GM23338 (cell line): ENCODE results near the gene AOPEP. TPM values are rescaled to one million over a fixed set of nuclear protein-coding genes. Genes with fewer than 3 reads are reported as not detected.

Source experiments
- ATAC-seq: fragments of 200-7000 bp; cut with Tn5 transposase; 3 replicates; pipeline ENCODE4 v1.9.1; 2020
- DNase-seq: peaks from one replicate; pipeline ENCODE4 v3.0.0-alpha.2; 2015; ENCODE audit warnings: low spot score
- H2AFZ ChIP-seq: fragments of 200-600 bp; sonication (generic); 2 replicates; pipeline ENCODE4 v1.8.0; 2016; ENCODE audit warnings: antibody characterized with exemption, mild to moderate bottlenecking, moderate library complexity
- H3F3A ChIP-seq: fragments of 200-600 bp; sonication (generic); replicated peaks from 2 replicates; pipeline ENCODE4 v1.8.0; 2017; ENCODE audit warnings: antibody characterized with exemption, mixed run types, low read depth
- H3K27ac ChIP-seq: fragments of 200-600 bp; sonication (generic); 2 replicates; pipeline ENCODE4 v1.6.1; 2016; ENCODE audit warnings: low read depth
- H3K27me3 ChIP-seq: fragments of 200-600 bp; sonication (generic); 2 replicates; pipeline ENCODE4 v1.8.0; 2016; ENCODE audit warnings: mild to moderate bottlenecking, mixed run types, moderate library complexity; ENCODE audit not compliant: insufficient read depth
- H3K36me3 ChIP-seq: fragments of 200-600 bp; sonication (generic); 2 replicates; pipeline ENCODE4 v1.8.0; 2016; ENCODE audit warnings: mild to moderate bottlenecking; ENCODE audit not compliant: insufficient read depth
- H3K4me1 ChIP-seq: fragments of 200-600 bp; sonication (generic); 2 replicates; pipeline ENCODE4 v1.8.0; 2016; ENCODE audit warnings: mild to moderate bottlenecking, moderate library complexity; ENCODE audit not compliant: insufficient read depth
- H3K4me2 ChIP-seq: fragments of 200-600 bp; sonication (generic); 2 replicates; pipeline ENCODE4 v1.7.1; 2017; ENCODE audit warnings: mixed run types
- H3K4me3 ChIP-seq: fragments of 200-600 bp; sonication (generic); 2 replicates; pipeline ENCODE4 v1.6.1; 2016; ENCODE audit warnings: mixed run types
- H3K79me2 ChIP-seq: fragments of 200-600 bp; sonication (generic); replicated peaks from 2 replicates; pipeline ENCODE4 v1.8.0; 2017; ENCODE audit warnings: mild to moderate bottlenecking; ENCODE audit not compliant: insufficient read depth
- H3K9me2 ChIP-seq: fragments of 200-600 bp; sonication (generic); 2 replicates; pipeline ENCODE4 v1.8.0; 2017; ENCODE audit not compliant: insufficient read depth
- H4K20me1 ChIP-seq: fragments of 200-600 bp; sonication (generic); replicated peaks from 2 replicates; pipeline ENCODE4 v1.8.0; 2017; ENCODE audit warnings: mild to moderate bottlenecking; ENCODE audit not compliant: insufficient read depth
- H3K27ac Mint-ChIP-seq: 2 replicates; pipeline ENCODE4 v1.8.0; 2020; ENCODE audit warnings: inconsistent platforms, mild to moderate bottlenecking, moderate library complexity, mixed read lengths
- H3K27me3 Mint-ChIP-seq: 3 replicates; pipeline ENCODE4 v1.8.0; 2022; ENCODE audit warnings: low read depth, mild to moderate bottlenecking, moderate library complexity, mixed read lengths, inconsistent platforms; ENCODE audit not compliant: insufficient read depth, poor library complexity
- H3K36me3 Mint-ChIP-seq: 3 replicates; pipeline ENCODE4 v1.8.0; 2021; ENCODE audit warnings: low read depth, mild to moderate bottlenecking, inconsistent platforms, moderate library complexity, mixed read lengths
- H3K4me1 Mint-ChIP-seq: 3 replicates; pipeline ENCODE4 v1.8.0; 2020; ENCODE audit warnings: mild to moderate bottlenecking, inconsistent platforms, mixed read lengths
- H3K4me3 Mint-ChIP-seq: 3 replicates; pipeline ENCODE4 v1.8.0; 2021; ENCODE audit warnings: moderate library complexity, mild to moderate bottlenecking, inconsistent platforms, mixed read lengths
- H3K9me3 Mint-ChIP-seq: 3 replicates; pipeline ENCODE4 v1.8.0; 2020; ENCODE audit warnings: moderate library complexity, mild to moderate bottlenecking, inconsistent platforms, mixed read lengths
- EZH2 ChIP-seq: fragments of 200-600 bp; sonication (generic); IDR thresholded peaks from one replicate; pipeline ENCODE4 v1.8.0; 2017; ENCODE audit warnings: antibody characterized with exemption, mild to moderate bottlenecking, low read depth; ENCODE audit not compliant: unreplicated experiment
- EZH2phosphoT487 ChIP-seq: fragments of 200-600 bp; sonication (generic); IDR thresholded peaks from one replicate; pipeline ENCODE4 v1.8.1; 2018; ENCODE audit warnings: antibody characterized with exemption; ENCODE audit not compliant: unreplicated experiment
- NANOG ChIP-seq: IDR thresholded peaks from 2 replicates; pipeline ENCODE4 v1.6.1; 2016; ENCODE audit warnings: antibody characterized with exemption, borderline replicate concordance
- POLR2AphosphoS5 ChIP-seq: IDR thresholded peaks from 2 replicates; pipeline ENCODE4 v1.6.1; 2016; ENCODE audit warnings: antibody characterized with exemption, low read depth
- STAT1 ChIP-seq: IDR thresholded peaks from one replicate; pipeline ENCODE4 v1.6.1; 2016; ENCODE audit warnings: antibody characterized with exemption; ENCODE audit not compliant: unreplicated experiment
- ZNF331 ChIP-seq: fragments of 250-450 bp; sonication (Bioruptor Pico); IDR thresholded peaks from 2 replicates; pipeline ENCODE4 v1.5.0; 2020; ENCODE audit warnings: low read depth, mild to moderate bottlenecking, moderate library complexity
- polyA plus RNA-seq: library from polyadenylated mRNA; unstranded; fragments of >200 nt; fragmentation: Nextera tagmentation; extraction: Ambion mirVana; gene quantifications from 2 replicates; pipeline ENCODE4 v1.2.1, GENCODE V29; 2016
- total RNA-seq: library from RNA; depleted of rRNA; stranded (reverse); fragments of >200 nt; shearing (Covaris generic); gene quantifications from 2 replicates; pipeline ENCODE4 v1.2.3, GENCODE V29; 2014
- TF ChIP-seq, protein P1 (sequence below): fragments of 250-450 bp; sonication (Bioruptor Pico); IDR thresholded peaks from 2 replicates; pipeline ENCODE4 v1.5.0; 2020; ENCODE audit warnings: mild to moderate bottlenecking, moderate library complexity
- TF ChIP-seq, protein P2 (sequence below): IDR thresholded peaks from one replicate; pipeline ENCODE4 v1.6.1; 2018; ENCODE audit warnings: antibody characterized with exemption; ENCODE audit not compliant: unreplicated experiment
- TF ChIP-seq, protein P3 (sequence below), 2 experiments: fragments of 200-600 bp in 1 of 2; sonication (generic) in 1 of 2; conservative IDR thresholded peaks; 2 replicates each; pipeline versions ENCODE4 v1.5.1 to v1.6.1; 2016 to 2017; ENCODE audit warnings: antibody characterized with exemption in 2 of 2, low read depth in 2 of 2, mild to moderate bottlenecking in 2 of 2, moderate library complexity in 1 of 2

AOPEP gene
- total and polyA plus RNA-seq, 2 experiments from 2014 or later = 7.0 to 16.5 TPM

DNA sequence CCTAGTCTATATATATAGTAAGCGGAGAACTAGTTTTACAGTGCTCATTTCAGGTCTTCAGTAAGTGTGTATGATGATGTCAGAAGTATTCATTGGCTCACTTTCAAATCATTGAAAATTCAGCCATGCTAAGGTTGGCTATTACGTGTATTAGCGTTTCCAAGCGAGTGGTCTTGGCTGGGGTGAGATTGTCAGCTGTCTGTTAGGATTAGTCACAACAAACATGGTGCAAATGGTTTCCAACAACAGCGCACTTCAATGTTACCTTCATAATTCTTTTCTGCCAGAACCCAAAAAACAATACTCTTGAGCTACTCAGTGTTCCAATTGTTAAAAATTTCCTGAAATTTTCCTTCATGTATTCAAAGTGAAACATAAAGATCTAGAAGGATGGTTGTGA is 283.0 kb downstream of the AOPEP start:
- Histone ChIP-seq H3K4me3 (no peak overlapping the region), H3K27me3 (peaks cover 20% of the 10 kb centered on the region), H2AFZ (no peak overlapping the region), H3F3A (no peaks in the 10 kb centered on the region), H3K4me1 (no peaks in the 10 kb centered on the region), H3K4me2 (no peak overlapping the region), H3K36me3 (no peaks in the 10 kb centered on the region), H4K20me1 (no peaks in the 10 kb centered on the region), H3K79me2 (no peaks in the 10 kb centered on the region), H3K9me2 (no peaks in the 10 kb centered on the region), H3K27ac (no peak overlapping the region)
- TF ChIP-seq EZH2phosphoT487 = no peak
- TF ChIP-seq EZH2 = no peak
- TF ChIP-seq, protein P1, sequence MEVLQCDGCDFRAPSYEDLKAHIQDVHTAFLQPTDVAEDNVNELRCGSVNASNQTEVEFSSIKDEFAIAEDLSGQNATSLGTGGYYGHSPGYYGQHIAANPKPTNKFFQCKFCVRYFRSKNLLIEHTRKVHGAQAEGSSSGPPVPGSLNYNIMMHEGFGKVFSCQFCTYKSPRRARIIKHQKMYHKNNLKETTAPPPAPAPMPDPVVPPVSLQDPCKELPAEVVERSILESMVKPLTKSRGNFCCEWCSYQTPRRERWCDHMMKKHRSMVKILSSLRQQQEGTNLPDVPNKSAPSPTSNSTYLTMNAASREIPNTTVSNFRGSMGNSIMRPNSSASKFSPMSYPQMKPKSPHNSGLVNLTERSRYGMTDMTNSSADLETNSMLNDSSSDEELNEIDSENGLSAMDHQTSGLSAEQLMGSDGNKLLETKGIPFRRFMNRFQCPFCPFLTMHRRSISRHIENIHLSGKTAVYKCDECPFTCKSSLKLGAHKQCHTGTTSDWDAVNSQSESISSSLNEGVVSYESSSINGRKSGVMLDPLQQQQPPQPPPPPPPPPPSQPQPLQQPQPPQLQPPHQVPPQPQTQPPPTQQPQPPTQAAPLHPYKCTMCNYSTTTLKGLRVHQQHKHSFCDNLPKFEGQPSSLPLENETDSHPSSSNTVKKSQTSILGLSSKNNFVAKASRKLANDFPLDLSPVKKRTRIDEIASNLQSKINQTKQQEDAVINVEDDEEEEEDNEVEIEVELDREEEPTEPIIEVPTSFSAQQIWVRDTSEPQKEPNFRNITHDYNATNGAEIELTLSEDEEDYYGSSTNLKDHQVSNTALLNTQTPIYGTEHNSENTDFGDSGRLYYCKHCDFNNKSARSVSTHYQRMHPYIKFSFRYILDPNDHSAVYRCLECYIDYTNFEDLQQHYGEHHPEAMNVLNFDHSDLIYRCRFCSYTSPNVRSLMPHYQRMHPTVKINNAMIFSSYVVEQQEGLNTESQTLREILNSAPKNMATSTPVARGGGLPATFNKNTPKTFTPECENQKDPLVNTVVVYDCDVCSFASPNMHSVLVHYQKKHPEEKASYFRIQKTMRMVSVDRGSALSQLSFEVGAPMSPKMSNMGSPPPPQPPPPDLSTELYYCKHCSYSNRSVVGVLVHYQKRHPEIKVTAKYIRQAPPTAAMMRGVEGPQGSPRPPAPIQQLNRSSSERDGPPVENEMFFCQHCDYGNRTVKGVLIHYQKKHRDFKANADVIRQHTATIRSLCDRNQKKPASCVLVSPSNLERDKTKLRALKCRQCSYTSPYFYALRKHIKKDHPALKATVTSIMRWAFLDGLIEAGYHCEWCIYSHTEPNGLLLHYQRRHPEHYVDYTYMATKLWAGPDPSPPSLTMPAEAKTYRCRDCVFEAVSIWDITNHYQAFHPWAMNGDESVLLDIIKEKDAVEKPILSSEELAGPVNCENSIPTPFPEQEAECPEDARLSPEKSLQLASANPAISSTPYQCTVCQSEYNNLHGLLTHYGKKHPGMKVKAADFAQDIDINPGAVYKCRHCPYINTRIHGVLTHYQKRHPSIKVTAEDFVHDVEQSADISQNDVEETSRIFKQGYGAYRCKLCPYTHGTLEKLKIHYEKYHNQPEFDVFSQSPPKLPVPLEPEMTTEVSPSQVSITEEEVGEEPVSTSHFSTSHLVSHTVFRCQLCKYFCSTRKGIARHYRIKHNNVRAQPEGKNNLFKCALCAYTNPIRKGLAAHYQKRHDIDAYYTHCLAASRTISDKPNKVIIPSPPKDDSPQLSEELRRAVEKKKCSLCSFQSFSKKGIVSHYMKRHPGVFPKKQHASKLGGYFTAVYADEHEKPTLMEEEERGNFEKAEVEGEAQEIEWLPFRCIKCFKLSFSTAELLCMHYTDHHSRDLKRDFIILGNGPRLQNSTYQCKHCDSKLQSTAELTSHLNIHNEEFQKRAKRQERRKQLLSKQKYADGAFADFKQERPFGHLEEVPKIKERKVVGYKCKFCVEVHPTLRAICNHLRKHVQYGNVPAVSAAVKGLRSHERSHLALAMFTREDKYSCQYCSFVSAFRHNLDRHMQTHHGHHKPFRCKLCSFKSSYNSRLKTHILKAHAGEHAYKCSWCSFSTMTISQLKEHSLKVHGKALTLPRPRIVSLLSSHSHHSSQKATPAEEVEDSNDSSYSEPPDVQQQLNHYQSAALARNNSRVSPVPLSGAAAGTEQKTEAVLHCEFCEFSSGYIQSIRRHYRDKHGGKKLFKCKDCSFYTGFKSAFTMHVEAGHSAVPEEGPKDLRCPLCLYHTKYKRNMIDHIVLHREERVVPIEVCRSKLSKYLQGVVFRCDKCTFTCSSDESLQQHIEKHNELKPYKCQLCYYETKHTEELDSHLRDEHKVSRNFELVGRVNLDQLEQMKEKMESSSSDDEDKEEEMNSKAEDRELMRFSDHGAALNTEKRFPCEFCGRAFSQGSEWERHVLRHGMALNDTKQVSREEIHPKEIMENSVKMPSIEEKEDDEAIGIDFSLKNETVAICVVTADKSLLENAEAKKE (CRISPR knock-in tag) = no peak
- no peak overlapping the region for H3K27ac Mint-ChIP-seq
- ATAC-seq = no peak
- no peaks in the 10 kb centered on the region for H3K9me3 Mint-ChIP-seq
- no peak overlapping the region for H3K4me3 Mint-ChIP-seq
- no peak for DNase-seq
- H3K27me3 Mint-ChIP-seq = peaks cover 13% of the 10 kb centered on the region
- peaks cover 6% of the 10 kb centered on the region; the same call in 2 of the 3 replicates for H3K4me1 Mint-ChIP-seq
- H3K36me3 Mint-ChIP-seq = no peaks in the 10 kb centered on the region

DNA sequence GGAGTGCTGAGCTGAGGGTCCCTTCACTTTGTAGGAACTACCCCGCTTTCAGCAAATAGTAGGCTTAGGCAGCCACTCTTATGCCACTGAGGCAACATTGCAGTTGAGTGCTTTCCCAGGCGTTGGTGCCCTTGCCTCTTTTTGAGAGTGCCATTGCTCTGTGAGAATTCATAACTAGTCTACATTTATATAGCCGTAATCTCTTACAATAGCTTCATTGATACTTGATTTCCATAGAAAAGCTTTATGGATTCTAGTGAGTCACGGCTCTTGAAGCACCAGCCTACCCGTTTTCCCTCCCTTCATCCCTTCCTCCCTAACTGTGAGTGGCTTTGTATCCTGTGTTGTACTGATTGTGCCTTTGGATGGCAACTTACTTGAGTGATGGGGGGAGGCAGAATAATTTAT is 283.9 kb downstream of the AOPEP start:
- Histone ChIP-seq H3F3A (no peaks in the 10 kb centered on the region), H3K27ac (no peak overlapping the region), H3K79me2 (no peaks in the 10 kb centered on the region), H3K27me3 (peaks cover 17% of the 10 kb centered on the region), H3K4me2 (no peak overlapping the region), H3K36me3 (0 out of 2 replicates have a peak, but pooled peaks cover 3% of the 10 kb centered on the region), H3K9me2 (no peaks in the 10 kb centered on the region), H4K20me1 (no peaks in the 10 kb centered on the region), H2AFZ (no peak overlapping the region), H3K4me1 (no peaks in the 10 kb centered on the region), H3K4me3 (no peak overlapping the region)
- ATAC-seq = no peak
- no peak for DNase-seq
- Mint-ChIP-seq H3K27me3 (peaks cover 11% of the 10 kb centered on the region), H3K27ac (no peak overlapping the region), H3K9me3 (no peaks in the 10 kb centered on the region), H3K4me1 (peaks cover 5% of the 10 kb centered on the region; the same call in 2 of the 3 replicates), H3K36me3 (no peaks in the 10 kb centered on the region), H3K4me3 (no peak overlapping the region)
- TF ChIP-seq STAT1 (no peak), ZNF331 (CRISPR knock-in tag) (no peak), NANOG (no peak), POLR2AphosphoS5 (no peak)
- TF ChIP-seq, protein P2, sequence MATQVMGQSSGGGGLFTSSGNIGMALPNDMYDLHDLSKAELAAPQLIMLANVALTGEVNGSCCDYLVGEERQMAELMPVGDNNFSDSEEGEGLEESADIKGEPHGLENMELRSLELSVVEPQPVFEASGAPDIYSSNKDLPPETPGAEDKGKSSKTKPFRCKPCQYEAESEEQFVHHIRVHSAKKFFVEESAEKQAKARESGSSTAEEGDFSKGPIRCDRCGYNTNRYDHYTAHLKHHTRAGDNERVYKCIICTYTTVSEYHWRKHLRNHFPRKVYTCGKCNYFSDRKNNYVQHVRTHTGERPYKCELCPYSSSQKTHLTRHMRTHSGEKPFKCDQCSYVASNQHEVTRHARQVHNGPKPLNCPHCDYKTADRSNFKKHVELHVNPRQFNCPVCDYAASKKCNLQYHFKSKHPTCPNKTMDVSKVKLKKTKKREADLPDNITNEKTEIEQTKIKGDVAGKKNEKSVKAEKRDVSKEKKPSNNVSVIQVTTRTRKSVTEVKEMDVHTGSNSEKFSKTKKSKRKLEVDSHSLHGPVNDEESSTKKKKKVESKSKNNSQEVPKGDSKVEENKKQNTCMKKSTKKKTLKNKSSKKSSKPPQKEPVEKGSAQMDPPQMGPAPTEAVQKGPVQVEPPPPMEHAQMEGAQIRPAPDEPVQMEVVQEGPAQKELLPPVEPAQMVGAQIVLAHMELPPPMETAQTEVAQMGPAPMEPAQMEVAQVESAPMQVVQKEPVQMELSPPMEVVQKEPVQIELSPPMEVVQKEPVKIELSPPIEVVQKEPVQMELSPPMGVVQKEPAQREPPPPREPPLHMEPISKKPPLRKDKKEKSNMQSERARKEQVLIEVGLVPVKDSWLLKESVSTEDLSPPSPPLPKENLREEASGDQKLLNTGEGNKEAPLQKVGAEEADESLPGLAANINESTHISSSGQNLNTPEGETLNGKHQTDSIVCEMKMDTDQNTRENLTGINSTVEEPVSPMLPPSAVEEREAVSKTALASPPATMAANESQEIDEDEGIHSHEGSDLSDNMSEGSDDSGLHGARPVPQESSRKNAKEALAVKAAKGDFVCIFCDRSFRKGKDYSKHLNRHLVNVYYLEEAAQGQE = no peak
- TF ChIP-seq, protein P3, sequence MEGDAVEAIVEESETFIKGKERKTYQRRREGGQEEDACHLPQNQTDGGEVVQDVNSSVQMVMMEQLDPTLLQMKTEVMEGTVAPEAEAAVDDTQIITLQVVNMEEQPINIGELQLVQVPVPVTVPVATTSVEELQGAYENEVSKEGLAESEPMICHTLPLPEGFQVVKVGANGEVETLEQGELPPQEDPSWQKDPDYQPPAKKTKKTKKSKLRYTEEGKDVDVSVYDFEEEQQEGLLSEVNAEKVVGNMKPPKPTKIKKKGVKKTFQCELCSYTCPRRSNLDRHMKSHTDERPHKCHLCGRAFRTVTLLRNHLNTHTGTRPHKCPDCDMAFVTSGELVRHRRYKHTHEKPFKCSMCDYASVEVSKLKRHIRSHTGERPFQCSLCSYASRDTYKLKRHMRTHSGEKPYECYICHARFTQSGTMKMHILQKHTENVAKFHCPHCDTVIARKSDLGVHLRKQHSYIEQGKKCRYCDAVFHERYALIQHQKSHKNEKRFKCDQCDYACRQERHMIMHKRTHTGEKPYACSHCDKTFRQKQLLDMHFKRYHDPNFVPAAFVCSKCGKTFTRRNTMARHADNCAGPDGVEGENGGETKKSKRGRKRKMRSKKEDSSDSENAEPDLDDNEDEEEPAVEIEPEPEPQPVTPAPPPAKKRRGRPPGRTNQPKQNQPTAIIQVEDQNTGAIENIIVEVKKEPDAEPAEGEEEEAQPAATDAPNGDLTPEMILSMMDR (conservative IDR thresholded peaks at IDR 0.05; ENCODE audit: low read depth in 2 of 2) = no peak
